Spleen (tissue), 11 donors: ENCODE results near the gene ACP7. TPM values are rescaled to one million over a fixed set of nuclear protein-coding genes. Genes with fewer than 3 reads are reported as not detected.

Experiments used
- DNase-seq: peaks from one replicate; pipeline ENCODE4 v3.0.0-alpha.2; 2020
- H3K27ac ChIP-seq, 8 donors: fragments of 200-600 bp; sonication (generic) in 7 of 8; 1 replicate in 4 of 8; 2 replicates in 4 of 8; pipeline versions ENCODE4 v1.5.0 to v1.8.0; 2016 to 2021; ENCODE audit warnings: inconsistent platforms in 4 of 8, mild to moderate bottlenecking in 4 of 8, moderate library complexity in 1 of 8
- H3K27me3 ChIP-seq, 7 donors: fragments of 200-600 bp; sonication (generic) in 6 of 7; replicated peaks in 1 of 7; 1 replicate in 4 of 7; 2 replicates in 3 of 7; pipeline versions ENCODE4 v1.5.0 to v1.8.0; 2016 to 2021; ENCODE audit warnings: inconsistent platforms in 3 of 7, mild to moderate bottlenecking in 1 of 7
- H3K36me3 ChIP-seq, 6 donors: fragments of 200-600 bp; sonication (generic) in 5 of 6; 1 replicate in 4 of 6; 2 replicates in 2 of 6; pipeline versions ENCODE4 v1.5.0 to v1.8.0; 2016 to 2021; ENCODE audit warnings: inconsistent platforms in 2 of 6
- H3K4me1 ChIP-seq, 6 donors: fragments of 200-600 bp; sonication (generic) in 5 of 6; 1 replicate in 3 of 6; 2 replicates in 3 of 6; pipeline versions ENCODE4 v1.5.0 to v1.8.0; 2016 to 2021; ENCODE audit warnings: inconsistent platforms in 3 of 6
- H3K4me3 ChIP-seq, 8 donors: fragments of 200-600 bp; sonication (generic) in 7 of 8; 1 replicate in 4 of 8; 2 replicates in 4 of 8; pipeline versions ENCODE4 v1.5.0 to v1.8.0; 2016 to 2021; ENCODE audit warnings: inconsistent platforms in 4 of 8, mild to moderate bottlenecking in 4 of 8, moderate library complexity in 2 of 8
- H3K9me3 ChIP-seq, 8 donors: fragments of 200-600 bp; sonication (generic) in 7 of 8; 1 replicate in 4 of 8; 2 replicates in 4 of 8; pipeline versions ENCODE4 v1.5.0 to v1.8.0; 2016 to 2021; ENCODE audit warnings: inconsistent platforms in 4 of 8
- POLR2A ChIP-seq, 3 donors: fragments of 450-650 bp; IDR thresholded peaks; one replicate each; pipeline ENCODE4 v1.5.1; 2017; ENCODE audit warnings: antibody characterized with exemption in 3 of 3, mild to moderate bottlenecking in 1 of 3
- POLR2AphosphoS5 ChIP-seq, 3 donors: sonication (generic); formaldehyde crosslinking; IDR thresholded peaks; one replicate each; pipeline ENCODE4 v1.5.1; 2017; ENCODE audit warnings: antibody characterized with exemption in 3 of 3
- WGBS, 5 donors: extraction: QIAGEN DNeasy Blood & Tissue Kit in 3 of 5; methylation state at CpG; one replicate each; pipeline versions ENCODE4 v1.1.5 to v1.1.7; 2013 to 2018; 5-methylcytosine and 5-hydroxymethylcytosine counted together
- intact Hi-C: fragments of 100-400 bp; cut with DNase I; formaldehyde crosslinking; loops from one replicate; pipeline ENCODE4 v1.15.0; 2023; ENCODE audit warnings: low total_unique reads
- polyA plus RNA-seq, 3 donors: library from polyadenylated mRNA; stranded (reverse); fragments of 200-250 nt; gene quantifications; one replicate each; pipeline ENCODE4 v1.2.1, GENCODE V29; 2013
- total RNA-seq, 7 donors: library from RNA; depleted of rRNA in 3 of 7; stranded (reverse); fragments of >200 nt in 3 of 7; fragmentation: NEBNext Ultra II Directional in 4 of 7; extraction: Animal tissue kit (Norgen Biotek cat#: 25700) in 4 of 7; gene quantifications; one replicate each; pipeline versions ENCODE4 v1.1.0 to v1.2.1, GENCODE V29; 2016 to 2021
- TF ChIP-seq, protein P1 (sequence below), 11 experiments: fragments of 200-600 bp in 7 of 11; fragments of 450-650 bp in 4 of 11; sonication (generic) in 4 of 11; IDR thresholded peaks in 8 of 11; conservative IDR thresholded peaks in 3 of 11; 1 replicate in 7 of 11; 2 replicates in 4 of 11; pipeline versions ENCODE4 v1.4.0 to v1.8.0; 2016 to 2021; ENCODE audit warnings: antibody characterized with exemption in 11 of 11, inconsistent platforms in 4 of 11, mild to moderate bottlenecking in 1 of 11
- donor health status: healthy with polysubstance abuse.
- donor health status: DM: no; HTN: no; CAD: no; lungs with moderate emphysema.
- donor health status: DM: no; HTN: no; CAD: no.
- donor health status: Bipolar disorder and iron deficiency.
- donor health status: healthy.
- donor health status: DM: no; HTN: no; CAD: no.
- donor health status: DM: yes; HTN: yes; CAD: no.

Gene ACP7
- total and polyA plus RNA-seq, 10 donors = not detected

GRCh38 chr19:39157275-39157996 is 73.3 kb downstream of the ACP7 start:
- H3K27ac ChIP-seq = no peak overlapping the region
- WGBS, 5 donors = 84 to 89% (median 88%) methylated on average over 23 of the region's 23 CpGs
- H3K9me3 ChIP-seq = no peaks in the 10 kb centered on the region
- H3K36me3 ChIP-seq = peaks cover 0 to 21% (median 0%) of the 10 kb centered on the region in 6 donors
- peaks cover 5 to 85% (median 41%) of the 10 kb centered on the region in 6 donors for H3K4me1 ChIP-seq
- DNase-seq = no peak
- intact Hi-C loops = no loop called here
- no peak for TF ChIP-seq POLR2AphosphoS5 (IDR thresholded peaks at IDR 0.05)
- no peak for TF ChIP-seq POLR2A (IDR thresholded peaks at IDR 0.05)
- TF ChIP-seq, protein P1, sequence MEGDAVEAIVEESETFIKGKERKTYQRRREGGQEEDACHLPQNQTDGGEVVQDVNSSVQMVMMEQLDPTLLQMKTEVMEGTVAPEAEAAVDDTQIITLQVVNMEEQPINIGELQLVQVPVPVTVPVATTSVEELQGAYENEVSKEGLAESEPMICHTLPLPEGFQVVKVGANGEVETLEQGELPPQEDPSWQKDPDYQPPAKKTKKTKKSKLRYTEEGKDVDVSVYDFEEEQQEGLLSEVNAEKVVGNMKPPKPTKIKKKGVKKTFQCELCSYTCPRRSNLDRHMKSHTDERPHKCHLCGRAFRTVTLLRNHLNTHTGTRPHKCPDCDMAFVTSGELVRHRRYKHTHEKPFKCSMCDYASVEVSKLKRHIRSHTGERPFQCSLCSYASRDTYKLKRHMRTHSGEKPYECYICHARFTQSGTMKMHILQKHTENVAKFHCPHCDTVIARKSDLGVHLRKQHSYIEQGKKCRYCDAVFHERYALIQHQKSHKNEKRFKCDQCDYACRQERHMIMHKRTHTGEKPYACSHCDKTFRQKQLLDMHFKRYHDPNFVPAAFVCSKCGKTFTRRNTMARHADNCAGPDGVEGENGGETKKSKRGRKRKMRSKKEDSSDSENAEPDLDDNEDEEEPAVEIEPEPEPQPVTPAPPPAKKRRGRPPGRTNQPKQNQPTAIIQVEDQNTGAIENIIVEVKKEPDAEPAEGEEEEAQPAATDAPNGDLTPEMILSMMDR (IDR thresholded peaks at IDR 0.05 in 8 of 11, conservative IDR thresholded peaks at IDR 0.05 in 3 of 11) = no peak
- no peak overlapping the region for H3K4me3 ChIP-seq
- no peaks in the 10 kb centered on the region for H3K27me3 ChIP-seq

DNA sequence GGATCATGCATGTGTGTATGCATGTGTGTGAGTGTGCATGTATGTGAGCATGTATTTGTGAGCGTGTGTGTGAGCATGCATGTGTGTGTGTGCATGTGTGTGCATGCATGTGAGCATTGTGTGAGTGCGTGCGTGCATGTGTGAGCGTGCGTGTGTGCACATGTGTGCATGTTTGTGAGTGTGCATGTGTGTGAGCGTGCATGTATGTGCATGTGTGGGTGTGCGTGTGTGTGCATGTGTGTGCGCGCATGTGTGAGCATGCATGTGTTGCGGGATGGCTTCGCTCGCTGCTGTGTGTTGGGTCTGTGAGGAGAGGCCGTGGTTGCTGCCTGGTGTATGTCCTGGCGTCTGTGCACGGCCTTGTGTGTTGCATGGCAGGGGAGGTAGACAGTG is 73.8 kb downstream of the ACP7 start:
- 91 to 97% (median 94%) methylated on average over 15 of the region's 15 CpGs for WGBS, 5 donors
- TF ChIP-seq POLR2AphosphoS5 (IDR thresholded peaks at IDR 0.05) (no peak), POLR2A (IDR thresholded peaks at IDR 0.05) (no peak)
- TF ChIP-seq, protein P1 (IDR thresholded peaks at IDR 0.05 in 8 of 11, conservative IDR thresholded peaks at IDR 0.05 in 3 of 11) = no peak
- intact Hi-C loops = no loop called here
- H3K36me3 ChIP-seq = peaks cover 0 to 21% (median 0%) of the 10 kb centered on the region in 6 donors
- H3K27me3 ChIP-seq = no peaks in the 10 kb centered on the region
- H3K9me3 ChIP-seq = no peaks in the 10 kb centered on the region
- no peak overlapping the region for H3K27ac ChIP-seq
- no peak for DNase-seq
- H3K4me3 ChIP-seq = no peak overlapping the region
- peaks cover 5 to 91% (median 41%) of the 10 kb centered on the region in 6 donors for H3K4me1 ChIP-seq

GRCh38 chr19:39158646-39159260 is 74.6 kb downstream of the ACP7 start:
- TF ChIP-seq POLR2A (IDR thresholded peaks at IDR 0.05) (no peak), POLR2AphosphoS5 (IDR thresholded peaks at IDR 0.05) (no peak)
- TF ChIP-seq, protein P1 (IDR thresholded peaks at IDR 0.05 in 8 of 11, conservative IDR thresholded peaks at IDR 0.05 in 3 of 11) = no peak

DNA sequence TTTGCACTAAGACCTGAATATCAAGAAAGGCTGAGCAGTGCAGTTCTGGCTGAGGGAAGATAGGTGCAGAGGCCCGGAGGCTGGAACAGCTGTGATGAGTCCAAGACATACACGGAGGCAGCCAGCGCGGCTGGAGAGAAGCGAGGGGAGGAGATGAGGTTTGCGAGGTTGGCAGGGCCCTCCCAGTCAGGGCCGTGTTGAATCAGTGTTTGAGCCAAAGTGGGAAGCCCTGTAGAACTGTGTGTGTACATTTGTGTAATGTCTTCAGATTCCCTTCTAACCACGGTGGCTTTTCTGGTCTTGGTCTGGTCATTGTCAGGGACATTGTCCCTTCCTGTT is 76.3 kb downstream of the ACP7 start:
- peaks cover 5 to 78% (median 41%) of the 10 kb centered on the region in 6 donors for H3K4me1 ChIP-seq
- peaks cover 0 to 21% (median 0%) of the 10 kb centered on the region in 6 donors for H3K36me3 ChIP-seq
- no peaks in the 10 kb centered on the region for H3K9me3 ChIP-seq
- no peaks in the 10 kb centered on the region for H3K27me3 ChIP-seq
- TF ChIP-seq, protein P1 (IDR thresholded peaks at IDR 0.05 in 8 of 11, conservative IDR thresholded peaks at IDR 0.05 in 3 of 11) = no peak
- TF ChIP-seq POLR2A (IDR thresholded peaks at IDR 0.05) (no peak), POLR2AphosphoS5 (IDR thresholded peaks at IDR 0.05) (no peak)
- peak overlapping the region in 7 of 8 donors; percentile 12 to 84 (median 71) for H3K27ac ChIP-seq
- intact Hi-C loops = no loop called here
- 55 to 60% (median 57%) methylated on average over 8 of the region's 8 CpGs for WGBS, 5 donors
- no peak for DNase-seq
- no peak overlapping the region for H3K4me3 ChIP-seq

More at GRCh38 chr19:39158646-39159260, 74.6 kb downstream of the ACP7 start:
- Histone ChIP-seq H3K36me3 (peaks cover 0 to 21% (median 0%) of the 10 kb centered on the region in 6 donors), H3K9me3 (no peaks in the 10 kb centered on the region), H3K27ac (peak overlapping the region in 3 of 8 donors; percentile 71 to 84 (median 78)), H3K4me1 (peaks cover 5 to 93% (median 41%) of the 10 kb centered on the region in 6 donors), H3K27me3 (no peaks in the 10 kb centered on the region), H3K4me3 (no peak overlapping the region)
- 91 to 95% (median 94%) methylated on average over 11 to 12 of the region's 12 CpGs for WGBS, 5 donors
- no peak for DNase-seq
- intact Hi-C loops = no loop called here
